Omental fat pad (tissue), 4 donors: ENCODE data around the gene RIMKLA. TPM values are rescaled to one million over a fixed set of nuclear protein-coding genes. Genes with fewer than 3 reads are reported as not detected.

ENCODE experiments used
- ATAC-seq: fragments of 150-250 bp; one replicate; pipeline ENCODE4 v1.9.1; 2016; ENCODE audit warnings: mild to moderate bottlenecking, moderate library complexity; ENCODE audit not compliant: low FRiP score
- DNase-seq: peaks from one replicate; pipeline ENCODE4 v3.0.0-alpha.2; 2019; ENCODE audit warnings: low spot score
- total RNA-seq, 4 donors: library from RNA; depleted of rRNA; stranded (reverse); fragments of >200 nt; gene quantifications; one replicate each; pipeline ENCODE4 v1.1.0, GENCODE V29; 2016
- TF ChIP-seq, protein P1 (sequence below), 3 donors: fragments of 450-650 bp; IDR thresholded peaks; one replicate each; pipeline ENCODE4 v1.5.1; 2016 to 2017; ENCODE audit warnings: antibody characterized with exemption in 3 of 3, mild to moderate bottlenecking in 3 of 3, moderate library complexity in 2 of 3

The RIMKLA gene, protein sequence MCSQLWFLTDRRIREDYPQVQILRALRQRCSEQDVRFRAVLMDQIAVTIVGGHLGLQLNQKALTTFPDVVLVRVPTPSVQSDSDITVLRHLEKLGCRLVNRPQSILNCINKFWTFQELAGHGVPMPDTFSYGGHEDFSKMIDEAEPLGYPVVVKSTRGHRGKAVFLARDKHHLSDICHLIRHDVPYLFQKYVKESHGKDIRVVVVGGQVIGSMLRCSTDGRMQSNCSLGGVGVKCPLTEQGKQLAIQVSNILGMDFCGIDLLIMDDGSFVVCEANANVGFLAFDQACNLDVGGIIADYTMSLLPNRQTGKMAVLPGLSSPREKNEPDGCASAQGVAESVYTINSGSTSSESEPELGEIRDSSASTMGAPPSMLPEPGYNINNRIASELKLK
- total RNA-seq: under 1 TPM; 0.12 to 0.38 (median 0.25) TPM

DNA sequence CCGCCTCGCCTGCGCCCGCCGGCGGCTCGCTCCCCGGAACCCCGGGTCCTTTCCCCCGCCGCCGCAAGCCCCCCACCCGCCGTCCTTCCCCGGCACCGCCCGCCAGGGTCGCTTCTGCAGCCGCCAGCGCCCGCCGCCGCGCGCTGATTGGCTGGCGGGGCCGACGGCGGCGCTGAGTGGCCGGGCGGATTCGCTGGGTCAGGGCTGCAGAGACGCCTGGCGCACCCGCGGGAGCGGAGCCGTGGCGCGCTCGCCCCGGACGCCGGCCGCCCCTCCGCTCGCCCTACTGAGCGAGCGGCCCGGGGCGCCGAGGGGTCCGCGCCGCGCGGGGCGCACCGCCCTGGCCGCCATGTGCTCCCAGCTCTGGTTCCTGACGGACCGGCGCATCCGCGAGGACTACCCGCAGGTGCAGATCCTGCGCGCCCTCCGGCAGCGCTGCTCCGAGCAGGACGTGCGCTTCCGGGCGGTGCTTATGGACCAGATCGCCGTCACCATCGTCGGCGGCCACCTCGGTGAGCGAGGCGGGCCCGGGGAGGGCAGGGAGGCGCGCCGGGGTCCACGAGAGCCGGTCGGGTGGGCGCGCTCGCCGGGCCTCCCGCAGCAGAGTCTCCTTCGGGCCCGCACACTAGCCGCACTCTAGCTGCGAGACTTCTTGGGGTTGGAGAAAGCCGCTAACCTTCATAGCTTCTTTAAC is at the start of gene RIMKLA:
Gene RIMKLA (plus strand): TSS at position 207 of the 694 bp plus-strand sequence. CDS start 143 bp downstream, at position 350.
- TF ChIP-seq, protein P1, sequence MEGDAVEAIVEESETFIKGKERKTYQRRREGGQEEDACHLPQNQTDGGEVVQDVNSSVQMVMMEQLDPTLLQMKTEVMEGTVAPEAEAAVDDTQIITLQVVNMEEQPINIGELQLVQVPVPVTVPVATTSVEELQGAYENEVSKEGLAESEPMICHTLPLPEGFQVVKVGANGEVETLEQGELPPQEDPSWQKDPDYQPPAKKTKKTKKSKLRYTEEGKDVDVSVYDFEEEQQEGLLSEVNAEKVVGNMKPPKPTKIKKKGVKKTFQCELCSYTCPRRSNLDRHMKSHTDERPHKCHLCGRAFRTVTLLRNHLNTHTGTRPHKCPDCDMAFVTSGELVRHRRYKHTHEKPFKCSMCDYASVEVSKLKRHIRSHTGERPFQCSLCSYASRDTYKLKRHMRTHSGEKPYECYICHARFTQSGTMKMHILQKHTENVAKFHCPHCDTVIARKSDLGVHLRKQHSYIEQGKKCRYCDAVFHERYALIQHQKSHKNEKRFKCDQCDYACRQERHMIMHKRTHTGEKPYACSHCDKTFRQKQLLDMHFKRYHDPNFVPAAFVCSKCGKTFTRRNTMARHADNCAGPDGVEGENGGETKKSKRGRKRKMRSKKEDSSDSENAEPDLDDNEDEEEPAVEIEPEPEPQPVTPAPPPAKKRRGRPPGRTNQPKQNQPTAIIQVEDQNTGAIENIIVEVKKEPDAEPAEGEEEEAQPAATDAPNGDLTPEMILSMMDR (IDR thresholded peaks at IDR 0.05): no peak
- peak; percentile 94 for ATAC-seq
- DNase-seq: no peak

DNA sequence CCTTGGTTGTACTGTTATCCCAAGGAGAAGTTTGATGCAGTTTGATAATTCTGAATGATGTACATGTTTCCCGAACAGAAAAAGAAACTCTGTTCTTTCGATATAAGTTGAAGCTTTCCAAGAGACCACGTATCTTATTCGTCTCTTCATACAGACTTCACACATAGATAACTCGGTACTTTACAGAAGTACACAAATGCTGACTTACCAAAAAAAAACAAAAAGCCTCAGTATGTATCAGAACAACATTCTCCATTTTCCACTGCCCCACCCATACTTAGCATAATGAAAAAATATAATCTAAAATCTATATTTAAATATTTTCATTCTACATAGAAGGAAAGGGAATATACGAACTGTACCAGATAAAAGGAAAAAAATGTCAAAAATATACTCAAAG is 47.7 kb upstream of the RIMKLA start:
- TF ChIP-seq, protein P1 (IDR thresholded peaks at IDR 0.05): no peak
- no peak for DNase-seq

DNA sequence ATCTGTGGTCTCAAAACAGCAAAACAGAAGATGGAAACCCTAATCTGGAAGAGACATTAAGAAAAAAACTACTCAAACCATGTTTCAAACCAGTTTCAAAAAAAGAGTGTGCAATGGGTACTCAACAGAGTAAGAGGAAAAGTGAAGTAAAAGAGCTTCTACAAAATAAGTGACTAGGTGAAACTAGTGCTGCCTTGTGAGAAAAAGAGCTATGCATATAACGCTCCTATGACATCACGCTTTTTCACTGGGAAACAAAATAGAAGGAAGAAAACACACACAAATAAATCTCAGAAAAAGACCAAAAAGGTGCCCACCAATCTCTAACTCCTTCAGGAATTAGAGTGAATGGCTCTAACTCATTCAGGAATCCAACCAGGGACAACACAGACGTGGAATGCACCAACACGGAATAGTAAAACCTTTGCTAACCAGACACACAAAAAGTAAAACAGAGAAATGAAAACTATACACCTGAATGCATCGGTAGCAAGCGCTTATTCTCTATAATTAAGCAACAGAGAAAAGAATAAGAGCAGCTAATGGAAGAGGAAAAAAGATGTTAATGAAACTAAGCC is 46.8 kb upstream of the RIMKLA start:
- DNase-seq: no peak
- TF ChIP-seq, protein P1 (IDR thresholded peaks at IDR 0.05): no peak
- ATAC-seq: no peak

More for the DNA sequence above, 47.7 kb upstream of the RIMKLA start:
- no peak for ATAC-seq

DNA sequence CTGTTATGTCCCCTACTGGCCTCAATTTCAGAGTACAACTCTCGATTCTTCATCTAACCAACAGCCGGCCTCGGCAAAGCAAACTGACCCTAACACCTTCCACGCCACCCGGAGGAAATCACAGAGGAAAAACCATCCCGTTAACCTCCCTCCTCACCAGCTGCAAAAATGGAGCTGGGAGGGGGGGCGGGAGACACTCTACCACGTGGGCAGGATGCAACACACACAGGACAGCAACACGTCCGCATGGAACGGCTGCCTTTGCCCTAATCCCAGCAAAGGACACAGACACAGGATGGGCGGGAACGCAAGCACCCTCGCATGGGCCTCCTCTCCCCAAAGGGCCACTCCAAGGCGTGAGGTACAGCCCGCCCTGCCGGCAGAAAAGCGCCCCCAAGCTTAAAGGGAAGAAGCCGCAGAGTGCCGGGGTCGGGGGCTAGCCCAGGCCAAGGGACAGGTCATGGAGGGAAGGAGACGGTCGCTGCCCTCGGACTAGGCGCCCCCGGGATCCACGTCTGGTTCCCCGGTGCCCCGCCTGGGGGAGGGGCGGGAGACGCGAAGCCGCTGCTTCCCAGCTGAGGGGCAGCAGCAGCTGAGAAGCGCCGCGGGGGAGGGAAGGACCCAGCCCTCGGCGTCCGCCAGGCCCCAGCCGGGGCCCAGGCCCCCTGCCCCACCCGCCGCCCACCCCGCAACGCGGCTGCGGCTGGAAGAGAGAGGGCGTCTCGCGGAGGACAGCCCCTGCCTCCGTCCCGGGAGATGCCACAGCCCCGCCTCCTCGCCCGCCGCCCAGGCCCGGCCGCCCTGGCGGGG is 46.1 kb upstream of the RIMKLA start:
- ATAC-seq: peak; percentile 46

DNA sequence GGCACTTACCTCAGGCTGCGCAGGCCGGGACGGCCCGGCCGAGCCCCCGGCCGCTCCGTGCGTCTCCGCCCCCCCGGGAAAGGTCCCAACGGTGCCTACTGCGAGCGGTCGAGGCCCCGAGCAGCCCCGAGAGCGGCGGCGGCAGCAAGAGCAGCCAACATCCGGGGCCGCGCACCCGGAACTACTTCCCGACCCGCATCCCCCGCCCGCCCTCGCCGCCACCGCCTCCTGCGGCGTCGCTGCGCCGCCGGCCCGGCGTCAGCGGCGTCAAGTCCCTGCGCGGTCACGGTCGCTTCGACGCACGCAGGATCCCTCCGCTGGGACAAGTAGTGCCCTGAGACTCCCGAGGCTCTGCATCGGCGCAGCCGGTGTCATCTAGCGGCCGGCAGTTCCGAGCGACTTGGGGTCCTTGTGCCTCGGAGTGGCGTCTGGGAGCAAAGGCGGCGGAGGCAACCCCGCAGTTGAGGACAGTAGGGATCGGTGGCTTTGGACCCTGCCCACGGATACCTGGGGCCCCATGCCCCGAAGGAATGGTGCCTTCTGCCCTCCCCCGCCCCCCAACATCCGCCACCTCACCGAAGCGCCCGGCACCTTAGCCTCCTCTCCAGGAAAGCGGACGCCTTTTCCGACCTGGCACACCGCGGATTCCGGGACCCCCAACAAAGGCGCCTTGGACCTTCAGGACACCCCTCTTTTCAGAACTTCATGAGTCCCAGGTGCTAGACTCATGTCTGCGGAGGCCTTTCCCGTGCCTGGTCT is 45.4 kb upstream of the RIMKLA start, which contains the start of gene FOXJ3:
Gene FOXJ3 (minus strand): TSS at position 186 of the 759 bp plus-strand sequence. CDS start 24,142 bp downstream, outside the sequence.
- peak; percentile 72 for ATAC-seq
- DNase-seq: peak; percentile 63
- TF ChIP-seq, protein P1 (IDR thresholded peaks at IDR 0.05): no peak

More for the DNA sequence above, 46.1 kb upstream of the RIMKLA start:
- no peak for DNase-seq
- TF ChIP-seq, protein P1 (IDR thresholded peaks at IDR 0.05): no peak
